GM18861 (cell line): Measurements from ENCODE around the gene EBF3.
"Not testable (repeated sequence)": the region's sequence is repeated elsewhere in the genome, so short reads cannot be mapped to it uniquely, and the experiment has no call there.

Experiments
- ATAC-seq: cut with Tn5 transposase; IDR thresholded peaks from one replicate; pipeline ENCODE4 v1.9.1; 2021; ENCODE audit not compliant: unreplicated experiment

The EBF3 gene

DNA sequence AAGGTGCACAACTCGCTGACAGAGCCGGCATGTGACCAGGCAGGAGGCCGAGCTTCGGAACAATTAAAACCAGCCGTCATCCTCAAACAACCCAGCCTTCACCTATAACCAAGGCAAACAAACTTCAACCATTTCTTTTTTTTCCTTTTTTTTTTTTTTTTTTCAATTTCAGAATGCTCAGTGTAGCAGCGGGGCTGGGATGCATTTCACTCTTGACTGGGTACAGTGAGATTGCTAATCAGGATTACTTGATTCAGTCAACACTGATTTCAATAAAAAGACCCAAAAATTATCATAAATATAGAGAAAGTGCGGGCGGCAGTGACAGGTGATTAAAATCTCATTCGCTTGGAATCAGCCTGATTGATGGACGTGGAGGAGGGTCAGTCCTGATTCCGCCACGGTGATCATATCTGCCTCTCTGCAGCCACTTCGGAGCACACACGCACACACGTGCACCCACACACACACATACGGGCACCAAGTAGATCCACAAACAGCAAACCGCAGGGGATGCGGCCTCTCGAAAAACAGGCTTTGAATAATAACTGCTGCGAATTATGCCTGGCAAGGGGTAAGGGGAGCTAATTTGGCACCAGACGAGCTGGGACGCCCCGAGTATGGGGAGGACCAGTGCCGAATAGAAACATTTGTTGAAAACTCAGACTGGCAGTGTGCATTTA lies 31.2 kb downstream of the EBF3 start:
- no peak for ATAC-seq

DNA sequence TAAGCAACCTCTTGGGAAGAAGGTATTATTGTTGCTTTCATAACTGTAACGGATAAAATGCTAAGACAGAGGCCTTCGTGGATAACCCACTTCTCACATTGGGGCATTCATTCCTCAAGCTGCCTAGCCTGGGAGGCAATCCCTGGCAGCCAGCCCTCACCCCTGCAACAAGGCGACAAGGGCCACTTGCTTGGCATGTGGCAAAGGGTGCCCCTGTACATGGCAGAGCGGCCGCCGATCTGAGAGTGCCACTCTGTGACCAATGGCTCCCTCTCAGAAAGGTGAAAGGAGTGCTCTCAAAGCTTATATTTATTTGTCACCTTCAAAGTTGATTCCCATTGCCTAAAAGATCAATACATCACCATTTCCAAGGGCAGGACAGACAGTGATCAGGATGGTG lies 31.9 kb downstream of the EBF3 start:
- no peak for ATAC-seq

DNA sequence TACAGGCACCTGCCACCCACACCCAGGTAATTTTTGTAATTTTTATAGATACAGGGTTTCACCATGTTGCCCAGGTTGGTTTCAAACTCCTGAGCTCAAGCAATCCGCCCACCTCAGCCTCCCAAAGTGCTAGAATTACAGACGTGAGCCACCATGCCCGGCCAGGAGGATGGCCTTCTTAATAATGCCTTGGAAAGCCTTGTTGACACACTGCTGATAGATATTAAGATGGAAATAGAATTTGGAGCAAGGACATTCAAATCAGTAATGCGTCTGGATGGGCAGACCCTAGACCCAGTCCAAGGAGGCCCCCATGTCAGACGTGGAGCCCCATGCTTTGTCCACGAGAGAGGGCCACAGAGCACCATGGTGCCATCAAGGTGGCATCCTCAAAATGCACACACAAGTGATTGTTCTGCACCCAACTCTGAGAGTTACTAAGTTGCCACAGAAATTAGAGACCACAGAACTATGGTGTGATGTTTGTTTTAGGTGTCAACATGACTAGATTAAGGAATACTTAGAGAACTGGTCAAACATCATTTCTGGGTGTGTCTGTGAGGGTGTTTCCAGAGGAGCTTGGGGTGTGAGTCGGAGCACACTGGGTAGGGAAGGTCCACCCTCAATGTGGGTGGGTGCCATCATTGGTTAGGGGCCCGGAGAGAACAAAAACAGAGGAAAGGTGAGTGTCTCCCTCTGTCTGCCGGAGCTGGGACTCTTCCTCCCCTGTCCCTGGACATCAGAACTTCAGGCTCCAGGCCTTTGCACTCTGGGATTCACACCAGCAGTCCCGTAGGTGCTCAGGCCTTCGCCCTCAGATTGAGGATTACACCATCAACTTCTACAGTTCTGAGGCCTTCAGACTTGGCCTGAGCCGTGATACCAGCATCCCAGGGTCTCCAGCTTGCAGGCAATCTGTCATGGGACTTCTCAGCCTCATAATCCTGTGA lies 34.5 kb downstream of the EBF3 start:
- no peak for ATAC-seq

DNA sequence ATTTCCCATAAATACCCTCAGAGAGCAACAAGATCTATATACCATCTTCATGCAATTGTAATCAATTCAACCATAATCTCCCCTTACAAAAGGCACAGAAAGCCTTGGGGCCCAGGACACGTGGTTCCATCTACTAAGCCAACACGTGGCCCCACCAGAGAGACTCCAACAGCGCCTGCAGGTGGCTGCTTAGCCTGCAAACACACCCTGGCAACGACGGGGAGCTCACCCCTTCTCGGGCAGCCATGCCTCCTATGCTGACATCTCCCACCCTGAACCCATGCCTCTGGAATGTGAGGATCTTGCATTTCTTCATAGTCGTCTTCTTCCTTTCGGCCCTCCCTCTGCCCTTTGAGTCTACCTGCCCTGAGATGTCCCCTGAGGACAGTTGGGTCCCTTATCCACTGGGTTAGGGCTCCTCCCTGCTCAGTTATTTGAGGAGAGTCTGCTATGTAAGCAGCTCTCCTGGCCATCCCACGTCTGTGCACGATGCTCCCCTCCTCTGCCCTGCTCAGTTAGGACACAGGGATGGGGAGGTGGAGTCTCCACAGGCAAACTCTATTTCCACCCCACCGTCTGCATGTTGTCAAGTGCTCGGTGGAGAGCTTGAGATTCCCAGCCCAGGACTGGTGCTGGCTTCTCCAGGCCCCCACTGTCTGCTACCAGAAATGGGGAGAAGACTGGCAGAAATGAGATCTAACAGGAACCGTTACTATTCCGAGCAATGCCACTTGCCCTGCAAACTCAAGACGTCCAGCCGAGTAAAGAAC lies 36.5 kb downstream of the EBF3 start:
- ATAC-seq: no peak

DNA sequence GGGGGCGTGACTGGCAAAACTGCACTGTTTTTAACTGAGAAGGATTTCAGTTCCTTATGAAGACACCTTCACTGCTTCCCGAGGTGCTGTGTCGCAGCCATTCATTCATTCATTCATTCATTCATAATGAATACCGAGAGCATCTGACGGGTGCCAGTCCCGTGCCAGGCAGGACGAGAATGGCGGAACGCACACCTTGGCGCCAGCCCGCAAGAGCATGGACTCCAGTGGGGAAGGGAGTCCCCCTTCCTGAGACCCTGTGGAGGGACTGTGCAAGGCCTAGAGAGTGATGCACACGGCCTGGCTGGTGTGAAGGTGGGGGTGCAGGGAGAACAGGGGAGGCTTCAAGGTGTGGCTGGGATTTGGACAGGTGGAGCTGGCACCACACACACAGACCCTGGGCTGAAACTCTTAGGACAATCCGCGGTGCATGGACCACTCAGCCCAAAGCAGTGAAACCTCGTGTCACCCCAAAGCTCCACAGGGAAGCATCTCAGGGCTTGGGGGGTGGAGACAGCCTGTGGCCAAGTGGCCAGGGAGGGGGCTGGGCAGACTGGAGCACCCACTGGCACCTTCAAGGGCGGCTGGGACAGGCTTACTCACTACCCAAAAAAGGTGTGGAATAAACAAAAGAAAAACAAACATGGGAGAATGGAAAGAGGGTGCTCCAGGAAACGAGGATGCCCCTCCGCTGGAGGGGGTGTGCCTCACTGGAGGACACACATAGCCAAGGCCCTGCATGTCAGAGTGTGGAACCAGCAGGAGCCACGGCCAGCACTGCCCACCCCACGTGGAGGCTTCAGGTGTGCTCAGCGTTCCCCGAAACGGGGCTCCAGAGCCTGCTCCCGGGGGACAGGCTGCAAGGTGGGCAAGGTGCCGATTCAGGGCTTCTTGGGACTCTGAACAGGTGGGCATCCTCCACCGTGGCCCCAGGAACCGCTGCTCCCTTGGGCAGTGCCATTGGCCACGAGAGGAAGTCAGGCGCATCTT lies 37.7 kb downstream of the EBF3 start:
- ATAC-seq: no peak

DNA sequence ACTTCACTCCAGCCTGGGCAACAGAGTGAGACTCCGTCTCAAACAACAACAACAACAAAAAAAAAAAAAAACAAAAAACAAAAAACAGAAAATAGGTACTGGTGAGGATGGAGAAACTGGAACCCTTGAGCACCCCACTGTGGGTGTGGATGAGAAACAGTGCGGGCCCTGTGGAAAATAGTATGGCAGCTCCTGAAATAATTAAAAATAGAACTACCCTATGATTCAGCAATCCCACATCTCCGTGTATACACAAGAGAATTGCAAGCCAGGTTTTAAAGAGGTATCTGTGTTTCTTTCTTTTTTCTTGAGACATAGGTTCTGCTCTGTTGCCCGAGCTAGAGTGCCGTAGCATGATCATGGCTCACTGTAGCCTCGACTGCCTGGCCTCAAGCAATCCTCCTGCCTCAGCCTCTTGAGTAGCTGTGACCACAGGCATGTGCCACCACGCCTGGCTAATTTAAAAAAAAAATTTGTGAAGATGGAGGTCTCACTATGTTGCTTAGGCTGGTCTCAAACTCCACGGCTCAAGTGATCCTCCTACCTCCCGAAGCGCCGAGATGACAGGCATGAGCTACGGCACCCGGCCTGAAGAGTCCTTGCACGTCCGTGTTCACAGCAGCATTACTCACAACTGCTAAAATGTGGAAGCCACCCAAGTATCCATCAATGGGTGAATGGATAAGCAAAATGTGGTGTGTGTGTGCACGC lies 39.5 kb downstream of the EBF3 start:
- no peak for ATAC-seq

DNA sequence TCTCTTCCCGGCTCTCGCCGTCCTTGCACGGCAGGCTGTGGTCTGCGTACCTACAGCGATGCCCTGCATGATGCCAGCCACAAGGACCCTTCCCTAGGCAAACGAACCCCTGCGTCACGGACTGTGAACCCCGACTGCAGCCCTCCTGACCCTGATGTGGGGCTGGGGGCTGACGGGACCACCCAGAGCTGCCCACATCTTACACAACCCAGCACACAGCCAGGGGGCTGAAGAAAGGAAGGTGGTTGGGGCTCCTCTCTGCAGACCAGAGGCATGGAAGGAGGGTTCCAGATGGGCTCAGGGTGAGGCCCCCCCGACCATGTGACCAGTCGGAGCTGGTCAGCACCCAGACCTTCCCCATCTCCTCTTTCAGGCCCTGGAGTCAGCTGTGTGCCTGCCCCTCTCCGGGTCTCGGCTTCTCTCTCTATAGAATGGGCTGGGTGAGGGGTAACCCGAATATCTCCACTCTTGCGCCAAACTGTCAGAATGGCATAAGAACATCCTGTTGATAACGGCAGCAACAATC lies 41.4 kb downstream of the EBF3 start:
- ATAC-seq: no peak

DNA sequence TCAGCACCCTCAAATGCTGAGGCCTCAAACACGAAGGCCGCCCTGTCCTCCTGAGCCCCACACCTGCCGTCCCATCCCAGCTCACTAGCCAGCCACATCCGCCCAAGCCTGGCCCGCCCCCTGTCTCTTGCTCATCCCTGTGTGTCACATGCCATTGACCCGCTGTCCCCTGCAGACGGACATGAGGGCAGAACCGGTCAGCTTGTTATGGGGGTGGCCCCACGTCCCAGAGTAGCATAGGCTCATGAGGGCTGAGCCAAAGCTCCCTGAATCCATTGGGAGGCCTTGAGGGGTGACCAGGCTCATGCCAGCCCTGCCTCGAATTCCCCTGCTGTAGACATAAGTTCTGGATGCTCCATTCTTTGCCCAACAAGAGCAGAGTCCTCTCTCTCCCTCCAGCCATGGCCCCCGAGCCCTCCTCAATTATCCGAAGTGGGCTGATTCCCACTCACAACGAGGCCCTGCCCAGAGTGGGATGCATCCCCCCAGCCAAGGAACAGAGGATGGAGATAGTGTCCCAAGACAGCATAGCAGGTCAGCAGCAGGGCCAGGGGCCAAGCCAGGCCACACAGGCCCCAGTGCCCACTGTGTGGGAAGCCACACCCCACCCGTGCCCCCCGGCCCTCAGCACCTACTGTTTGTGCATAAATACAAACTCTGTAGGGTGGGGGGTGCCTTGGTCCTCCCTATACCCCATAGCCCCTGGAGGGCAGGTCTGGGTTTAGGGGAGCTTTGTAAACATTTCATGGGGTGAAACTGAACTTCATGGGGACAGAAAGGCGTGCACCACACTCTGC lies 42.1 kb downstream of the EBF3 start:
- no peak for ATAC-seq

DNA sequence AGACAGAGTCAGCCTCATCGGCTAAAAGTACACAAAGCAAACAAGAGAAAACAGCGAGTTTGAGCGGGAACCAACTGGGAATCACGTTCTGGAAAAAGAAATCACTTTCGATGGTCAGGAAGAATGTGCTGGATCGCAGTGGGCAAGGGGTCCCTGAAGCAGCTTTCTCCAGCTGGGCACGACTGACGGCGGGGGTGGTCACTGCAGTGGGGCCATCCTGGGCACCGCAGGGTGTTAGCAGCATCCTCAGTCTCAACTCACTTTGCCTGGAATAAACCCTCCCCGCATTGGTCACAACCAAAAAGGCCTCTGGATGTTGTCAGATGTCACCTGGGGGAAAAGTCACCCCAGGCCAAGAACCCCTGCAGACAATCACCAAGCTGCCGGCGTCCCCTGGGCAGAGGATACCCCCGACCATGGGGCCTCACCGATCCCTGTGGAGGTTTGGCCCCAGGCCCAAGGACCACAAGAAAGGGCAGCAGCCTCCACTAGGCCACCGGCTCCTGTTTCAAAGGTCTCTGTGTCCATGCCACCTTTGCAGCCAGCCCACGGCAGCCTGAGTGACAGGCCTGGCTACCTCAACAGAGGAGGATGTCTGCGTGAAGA lies 42.9 kb downstream of the EBF3 start:
- ATAC-seq: no peak

DNA sequence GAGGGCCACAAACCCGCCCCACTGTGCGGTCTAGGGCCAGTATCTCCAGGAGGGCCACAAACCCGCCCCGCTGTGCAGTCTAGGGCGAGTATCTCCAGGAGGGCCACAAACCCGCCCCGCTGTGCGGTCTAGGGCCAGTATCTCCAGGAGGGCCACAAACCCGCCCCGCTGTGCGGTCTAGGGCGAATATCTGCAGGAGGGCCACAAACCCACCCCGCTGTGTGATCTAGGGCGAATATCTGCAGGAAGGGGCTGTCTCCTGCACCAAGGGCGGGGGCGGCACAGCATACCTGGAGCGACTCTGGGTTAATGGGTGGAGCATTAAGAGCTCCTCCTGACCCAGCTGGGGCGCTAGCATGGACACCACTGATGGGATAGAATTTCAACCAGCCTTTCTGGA lies 43.9 kb downstream of the EBF3 start:
- ATAC-seq: not testable (repeated sequence)

DNA sequence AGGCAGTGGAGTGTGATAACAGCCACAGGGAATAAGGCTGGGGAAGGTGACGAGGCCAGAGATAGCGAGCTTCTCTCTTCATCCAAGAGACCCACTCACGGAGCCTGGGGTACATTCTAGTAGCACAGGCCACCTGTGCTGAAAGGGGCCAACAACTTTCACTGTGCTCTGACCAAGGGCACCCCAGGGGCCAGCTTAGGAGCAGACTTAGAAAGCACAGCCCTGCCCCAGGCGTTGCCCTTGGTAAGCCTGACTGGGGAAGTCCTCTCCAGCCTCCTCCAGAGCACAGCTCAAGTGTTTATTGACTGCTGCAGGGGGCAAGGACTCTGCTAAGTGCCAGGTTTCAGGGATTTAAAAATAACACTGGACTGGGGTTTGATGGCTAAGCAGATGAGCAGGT lies 44.7 kb downstream of the EBF3 start:
- ATAC-seq: no peak

DNA sequence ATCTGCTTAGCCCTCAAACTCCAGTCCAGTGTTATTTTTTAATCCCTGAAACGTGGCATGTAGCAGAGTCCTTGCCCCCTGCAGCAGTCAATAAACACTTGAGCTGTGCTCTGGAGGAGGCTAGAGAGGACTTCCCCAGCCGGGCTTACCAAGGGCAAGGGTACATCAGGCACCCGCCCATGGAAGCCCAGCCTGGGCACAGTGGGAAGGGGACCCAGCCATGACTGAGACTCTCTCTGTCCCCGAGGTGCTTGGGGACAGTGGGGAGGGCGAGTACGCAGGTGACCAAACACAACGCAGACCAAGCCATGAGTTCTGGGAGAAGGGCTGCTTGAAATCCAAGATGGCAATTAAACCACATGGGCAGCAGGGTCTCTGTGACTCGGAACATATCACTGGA lies 45.2 kb downstream of the EBF3 start:
- no peak for ATAC-seq

DNA sequence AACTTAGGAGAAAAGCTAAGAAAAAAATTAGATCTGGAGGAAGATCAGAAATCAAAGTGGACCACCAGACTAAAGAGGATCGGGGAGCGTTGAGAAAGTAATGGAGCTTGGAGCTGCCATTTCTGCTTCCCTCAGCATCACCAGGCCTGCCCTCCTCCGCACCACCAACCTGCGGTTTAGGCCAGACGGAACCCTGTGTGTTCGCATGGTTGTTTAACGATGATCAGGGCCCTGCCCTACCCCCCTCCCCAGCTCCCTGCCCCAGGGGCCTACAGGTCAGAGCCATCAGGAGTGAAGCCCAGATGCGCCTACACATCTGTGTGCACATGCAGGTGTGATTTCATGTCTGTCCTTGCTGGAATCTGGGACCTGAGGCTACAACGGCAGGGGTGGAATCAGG lies 45.7 kb downstream of the EBF3 start:
- ATAC-seq: no peak

DNA sequence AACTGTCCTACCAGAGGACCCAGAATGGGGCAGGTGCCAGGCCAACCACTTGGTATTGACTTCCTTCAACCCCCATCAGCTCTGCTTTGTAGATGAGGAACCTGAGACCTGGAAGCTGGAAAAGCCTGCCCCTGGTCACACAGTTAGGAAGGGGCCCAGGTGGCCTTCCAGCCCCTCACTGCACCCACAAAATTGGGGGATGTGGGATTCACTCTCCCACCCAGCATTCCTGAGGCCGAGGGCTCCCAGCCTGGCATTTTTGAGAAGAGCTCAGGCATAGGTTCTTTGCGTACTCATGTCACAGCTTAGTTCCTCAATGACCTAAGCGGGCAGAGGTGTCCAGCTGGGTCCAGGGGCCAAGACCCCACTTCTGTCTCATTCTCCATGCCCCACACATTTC lies 46.1 kb downstream of the EBF3 start:
- no peak for ATAC-seq

DNA sequence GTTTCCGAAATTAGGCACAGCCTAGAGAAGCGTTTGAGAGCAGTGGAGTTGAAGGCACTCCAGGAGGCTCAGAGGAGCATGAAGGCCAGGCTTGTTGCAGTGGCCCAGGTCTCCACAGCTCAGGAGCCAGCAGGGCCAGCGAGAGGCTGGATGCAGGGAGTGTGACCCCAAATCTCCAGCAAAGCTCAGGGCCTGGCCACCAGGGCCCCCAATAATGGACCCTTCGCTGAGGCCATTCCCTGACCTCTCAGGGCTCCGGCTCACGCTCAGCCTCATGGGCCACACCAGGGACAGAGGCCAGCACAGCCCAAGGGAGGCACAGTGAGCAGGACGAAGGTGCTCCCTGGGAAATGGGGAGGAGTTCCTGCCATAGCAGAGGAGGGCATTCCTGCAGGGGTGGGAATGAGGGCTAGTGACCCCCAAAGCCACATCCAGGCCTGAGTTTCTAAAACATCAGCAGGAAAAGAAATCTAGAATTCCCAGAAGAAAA lies 47.5 kb downstream of the EBF3 start:
- no peak for ATAC-seq

DNA sequence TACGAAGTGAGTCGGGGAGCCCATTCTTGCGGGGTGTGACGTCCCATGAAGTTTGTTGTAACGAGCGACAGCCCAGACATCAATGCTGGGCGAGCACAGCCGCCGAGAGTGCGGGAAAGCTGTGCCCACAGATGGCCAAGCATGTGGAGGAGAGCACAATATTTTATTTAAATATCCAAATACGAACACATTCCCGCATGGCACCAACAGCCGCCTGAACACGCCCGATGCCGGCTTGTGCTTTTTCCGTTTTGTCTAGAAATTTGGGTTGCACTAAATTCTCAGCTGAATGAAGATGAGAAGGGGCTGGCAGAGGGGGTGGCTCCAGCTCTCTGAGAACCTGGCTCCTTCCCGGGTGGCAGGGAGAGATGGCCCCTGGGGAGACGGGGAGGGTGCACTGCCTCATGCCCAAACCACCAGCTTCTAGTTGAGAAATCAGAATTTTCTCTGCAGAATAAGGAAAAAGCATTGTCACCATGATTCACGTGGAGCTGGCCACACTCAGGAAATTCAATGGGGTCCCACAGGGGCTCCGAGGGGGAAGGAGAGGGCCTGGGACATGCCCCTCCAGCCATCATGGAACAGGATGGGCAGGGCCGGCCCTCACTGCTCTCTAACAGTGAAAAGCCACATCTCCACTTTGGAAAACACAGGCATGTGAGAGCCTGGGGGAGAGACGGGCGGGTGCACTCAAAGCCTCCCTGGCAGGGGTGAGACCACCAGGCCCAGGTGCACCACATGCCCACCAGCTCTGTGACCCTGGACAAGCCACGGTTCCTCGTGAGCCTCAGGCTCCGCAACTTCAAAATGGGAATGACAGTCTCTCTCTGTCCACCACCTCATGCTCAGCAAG lies 48.3 kb downstream of the EBF3 start:
- ATAC-seq: no peak

DNA sequence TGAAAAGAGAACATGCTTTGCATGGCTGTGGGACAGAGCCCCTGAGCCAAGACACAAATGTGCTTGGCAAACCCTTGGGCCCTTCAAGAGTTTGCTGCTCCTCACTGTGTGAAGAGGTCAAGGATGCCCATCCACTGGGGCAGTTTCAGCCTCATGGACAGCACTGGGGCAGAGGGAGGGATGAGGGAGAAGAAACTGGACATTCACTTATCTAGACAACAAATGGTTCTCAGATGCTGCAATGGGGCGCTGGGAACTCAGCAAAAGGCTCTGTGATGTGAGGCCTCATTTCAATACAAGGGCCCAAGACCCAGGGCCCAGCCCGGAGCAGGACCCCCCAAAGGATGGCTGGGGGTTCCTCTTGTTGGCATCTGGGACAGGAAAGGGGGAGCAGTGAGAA lies 49.1 kb downstream of the EBF3 start:
- no peak for ATAC-seq
